ENCODE data around the gene DLEU7. TPM values are rescaled to one million over a fixed set of nuclear protein-coding genes. Genes with fewer than 3 reads are reported as not detected.

The DLEU7 gene
- total RNA-seq, 1 experiment from 2014 or later = not detected

DNA sequence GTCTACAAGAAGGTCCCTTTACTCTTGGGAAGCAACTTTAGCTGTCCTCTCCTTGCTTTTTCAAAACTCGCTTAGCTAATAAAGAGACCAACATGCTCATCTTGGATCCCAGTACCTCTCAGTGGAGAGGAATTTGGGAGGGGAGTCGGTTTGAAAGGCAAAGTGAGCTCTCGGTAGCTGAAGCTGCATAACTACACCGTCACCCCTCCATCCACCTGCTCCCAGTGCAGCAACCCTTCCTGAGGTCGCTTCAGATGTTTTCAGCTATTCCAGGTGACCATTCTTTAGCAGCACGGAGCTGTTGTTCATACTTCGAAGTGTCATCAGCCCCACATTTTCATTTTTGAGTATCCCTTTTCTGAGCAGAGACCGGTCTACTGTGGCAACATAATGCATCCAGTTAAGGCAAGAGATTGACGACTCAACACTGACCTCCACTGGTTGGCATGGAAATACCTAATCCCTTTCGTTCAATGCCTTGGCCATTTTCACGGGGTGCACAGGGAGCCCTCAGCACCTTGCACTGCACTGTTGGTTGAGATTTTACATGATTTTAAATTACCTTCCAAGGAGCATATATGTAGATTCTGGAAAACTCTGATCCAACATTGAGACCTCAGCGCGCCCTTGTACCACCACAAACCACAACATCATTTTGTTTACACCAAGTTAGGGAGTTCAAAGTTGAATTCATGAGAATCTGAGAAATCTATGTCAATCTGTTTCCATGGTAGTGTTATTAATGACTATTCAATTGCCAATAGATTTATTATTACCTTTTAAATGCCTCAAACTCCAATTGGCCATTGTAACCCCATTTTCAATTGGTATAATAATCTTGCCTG lies 42.2 kb downstream of the DLEU7 start:
- Mint-ChIP-seq H3K27me3 (ENCODE audit: unreplicated experiment) (peaks cover 14% of the 10 kb centered on the region), H3K36me3 (ENCODE audit: insufficient read depth, unreplicated experiment) (no peaks in the 10 kb centered on the region), H3K9me3 (ENCODE audit: low read depth, unreplicated experiment) (peaks cover 7% of the 10 kb centered on the region), H3K4me3 (ENCODE audit: low read depth, unreplicated experiment) (no peak overlapping the region), H3K4me1 (ENCODE audit: low read depth, unreplicated experiment) (no peaks in the 10 kb centered on the region), H3K27ac (ENCODE audit: unreplicated experiment) (no peak overlapping the region)
- peak; percentile 63 for DNase-seq
- intact Hi-C loops (cut with micrococcal nuclease; ENCODE audit: unreplicated experiment) = loop anchor here (2.0 to 10.0 kb wide), 3 partner anchors 425 to 827 kb away; no protein-coding TSS in a partner anchor
- CTCF ChIA-PET = no interaction called here
- TF ChIP-seq, protein P1, sequence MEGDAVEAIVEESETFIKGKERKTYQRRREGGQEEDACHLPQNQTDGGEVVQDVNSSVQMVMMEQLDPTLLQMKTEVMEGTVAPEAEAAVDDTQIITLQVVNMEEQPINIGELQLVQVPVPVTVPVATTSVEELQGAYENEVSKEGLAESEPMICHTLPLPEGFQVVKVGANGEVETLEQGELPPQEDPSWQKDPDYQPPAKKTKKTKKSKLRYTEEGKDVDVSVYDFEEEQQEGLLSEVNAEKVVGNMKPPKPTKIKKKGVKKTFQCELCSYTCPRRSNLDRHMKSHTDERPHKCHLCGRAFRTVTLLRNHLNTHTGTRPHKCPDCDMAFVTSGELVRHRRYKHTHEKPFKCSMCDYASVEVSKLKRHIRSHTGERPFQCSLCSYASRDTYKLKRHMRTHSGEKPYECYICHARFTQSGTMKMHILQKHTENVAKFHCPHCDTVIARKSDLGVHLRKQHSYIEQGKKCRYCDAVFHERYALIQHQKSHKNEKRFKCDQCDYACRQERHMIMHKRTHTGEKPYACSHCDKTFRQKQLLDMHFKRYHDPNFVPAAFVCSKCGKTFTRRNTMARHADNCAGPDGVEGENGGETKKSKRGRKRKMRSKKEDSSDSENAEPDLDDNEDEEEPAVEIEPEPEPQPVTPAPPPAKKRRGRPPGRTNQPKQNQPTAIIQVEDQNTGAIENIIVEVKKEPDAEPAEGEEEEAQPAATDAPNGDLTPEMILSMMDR (IDR thresholded peaks at IDR 0.05; ENCODE audit: unreplicated experiment) = peak; percentile 35
- BruUV-seq (replicated peaks) = no TSS peak

DNA sequence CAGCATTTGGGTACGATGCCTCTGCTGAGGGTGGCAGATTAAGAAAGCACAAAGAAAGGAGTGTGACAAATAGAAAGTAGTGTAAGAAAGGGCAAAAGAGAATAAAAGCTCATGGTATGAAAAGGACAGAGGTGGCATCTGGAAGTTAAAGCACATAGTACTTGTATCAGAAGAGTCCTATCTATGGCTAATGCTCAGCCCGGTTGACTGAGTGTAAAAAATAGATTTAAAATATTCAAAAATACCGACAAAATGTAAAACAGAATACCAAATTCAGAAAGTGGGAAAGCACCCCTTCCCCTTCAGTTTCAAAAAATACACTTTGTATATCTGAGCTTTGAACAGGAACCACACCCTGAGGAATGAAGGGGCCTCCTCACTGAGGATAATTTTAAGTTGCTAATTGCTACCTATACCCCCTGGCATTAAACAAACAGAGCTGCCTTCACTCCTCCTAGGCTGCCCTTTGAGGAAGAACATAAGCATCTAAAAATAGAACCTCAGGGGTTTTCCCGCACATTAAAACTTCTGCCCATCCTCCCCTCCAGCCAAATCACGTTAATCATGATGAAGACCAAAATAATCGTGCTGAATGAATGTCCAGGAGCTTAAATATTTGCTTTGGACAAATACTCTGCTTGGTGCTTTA lies 43.3 kb downstream of the DLEU7 start:
- TF ChIP-seq, protein P1 (IDR thresholded peaks at IDR 0.05; ENCODE audit: unreplicated experiment) = no peak
- H3K27ac Mint-ChIP-seq (ENCODE audit: unreplicated experiment) = no peak overlapping the region
- H3K9me3 Mint-ChIP-seq (ENCODE audit: low read depth, unreplicated experiment) = peaks cover 4% of the 10 kb centered on the region
- no peaks in the 10 kb centered on the region for H3K36me3 Mint-ChIP-seq (ENCODE audit: insufficient read depth, unreplicated experiment)
- intact Hi-C loops (cut with micrococcal nuclease; ENCODE audit: unreplicated experiment) = loop anchor here (2.0 to 10.0 kb wide), 3 partner anchors 423 to 825 kb away; no protein-coding TSS in a partner anchor
- peaks cover 14% of the 10 kb centered on the region for H3K27me3 Mint-ChIP-seq (ENCODE audit: unreplicated experiment)
- CTCF ChIA-PET = no interaction called here
- no peak overlapping the region for H3K4me3 Mint-ChIP-seq (ENCODE audit: low read depth, unreplicated experiment)
- H3K4me1 Mint-ChIP-seq (ENCODE audit: low read depth, unreplicated experiment) = no peaks in the 10 kb centered on the region
- no peak for DNase-seq
- BruUV-seq (replicated peaks) = no TSS peak

GRCh38 chr13:50798923-50799322 lies 44.6 kb downstream of the DLEU7 start:
- DNase-seq = no peak
- no peaks in the 10 kb centered on the region for H3K36me3 Mint-ChIP-seq (ENCODE audit: insufficient read depth, unreplicated experiment)
- peaks cover 14% of the 10 kb centered on the region for H3K27me3 Mint-ChIP-seq (ENCODE audit: unreplicated experiment)
- BruUV-seq (replicated peaks) = no TSS peak
- H3K4me1 Mint-ChIP-seq (ENCODE audit: low read depth, unreplicated experiment) = no peaks in the 10 kb centered on the region
- H3K4me3 Mint-ChIP-seq (ENCODE audit: low read depth, unreplicated experiment) = no peak overlapping the region
- TF ChIP-seq, protein P1 (IDR thresholded peaks at IDR 0.05; ENCODE audit: unreplicated experiment) = no peak
- H3K27ac Mint-ChIP-seq (ENCODE audit: unreplicated experiment) = no peak overlapping the region
- peaks cover 4% of the 10 kb centered on the region for H3K9me3 Mint-ChIP-seq (ENCODE audit: low read depth, unreplicated experiment)
- intact Hi-C loops (cut with micrococcal nuclease; ENCODE audit: unreplicated experiment) = no loop called here
- CTCF ChIA-PET = no interaction called here

DNA sequence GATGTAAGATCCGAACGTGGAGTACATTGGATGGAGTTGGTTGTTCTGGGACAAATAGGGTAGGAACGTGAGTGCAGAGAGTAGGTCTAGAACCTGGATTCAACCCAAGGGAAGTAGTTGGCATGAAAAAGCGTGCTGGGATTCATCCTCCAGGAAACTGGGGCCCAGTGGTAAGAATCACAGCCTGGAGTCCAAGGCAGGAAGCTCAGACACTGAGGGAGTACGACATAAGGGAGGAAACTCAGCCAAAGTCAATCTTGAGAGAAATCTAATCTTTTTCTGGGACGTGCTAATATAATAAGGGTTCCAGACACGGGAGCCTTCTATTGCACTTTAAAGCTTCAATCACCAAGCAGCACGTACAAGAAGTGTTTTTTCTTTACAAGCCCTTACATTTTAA lies 46.4 kb downstream of the DLEU7 start:
- Mint-ChIP-seq H3K27me3 (ENCODE audit: unreplicated experiment) (peaks cover 14% of the 10 kb centered on the region), H3K36me3 (ENCODE audit: insufficient read depth, unreplicated experiment) (no peaks in the 10 kb centered on the region), H3K27ac (ENCODE audit: unreplicated experiment) (no peak overlapping the region), H3K4me1 (ENCODE audit: low read depth, unreplicated experiment) (no peaks in the 10 kb centered on the region), H3K4me3 (ENCODE audit: low read depth, unreplicated experiment) (no peak overlapping the region), H3K9me3 (ENCODE audit: low read depth, unreplicated experiment) (peaks cover 4% of the 10 kb centered on the region)
- TF ChIP-seq, protein P1 (IDR thresholded peaks at IDR 0.05; ENCODE audit: unreplicated experiment) = no peak
- CTCF ChIA-PET = no interaction called here
- DNase-seq = no peak
- BruUV-seq (replicated peaks) = no TSS peak
- intact Hi-C loops (cut with micrococcal nuclease; ENCODE audit: unreplicated experiment) = no loop called here

Data from Calu3 (cell line).